Epidermal melanocyte (primary cell): ENCODE data around the gene ATP10B.
"Not testable (repeated sequence)": the region's sequence is repeated elsewhere in the genome, so short reads cannot be mapped to it uniquely, and the experiment has no call there.

ENCODE experiments used
- DNase-seq: peaks from one replicate; pipeline ENCODE4 v3.0.0; 2011; ENCODE audit warnings: low spot score; ENCODE audit not compliant: insufficient read length

The ATP10B gene

DNA sequence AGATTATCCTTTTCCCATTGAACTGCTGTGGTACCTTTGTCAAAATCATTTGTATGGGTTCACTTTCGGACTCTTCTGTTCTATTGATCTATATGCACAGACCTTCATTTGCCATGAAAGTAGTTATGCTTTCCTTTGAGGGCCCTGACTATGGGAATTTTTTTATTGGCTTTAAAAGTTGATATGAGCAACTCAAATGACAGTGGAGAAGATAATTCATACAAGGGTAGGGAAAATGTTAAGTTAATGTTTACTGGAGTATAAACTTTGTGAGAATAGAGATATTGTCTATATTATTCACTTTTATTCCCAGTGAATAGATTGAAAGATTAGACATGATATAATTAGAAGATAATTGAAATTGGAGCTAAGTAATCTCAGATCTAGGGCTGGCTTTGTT lies 94.8 kb downstream of the ATP10B start:
- no peak for DNase-seq

DNA sequence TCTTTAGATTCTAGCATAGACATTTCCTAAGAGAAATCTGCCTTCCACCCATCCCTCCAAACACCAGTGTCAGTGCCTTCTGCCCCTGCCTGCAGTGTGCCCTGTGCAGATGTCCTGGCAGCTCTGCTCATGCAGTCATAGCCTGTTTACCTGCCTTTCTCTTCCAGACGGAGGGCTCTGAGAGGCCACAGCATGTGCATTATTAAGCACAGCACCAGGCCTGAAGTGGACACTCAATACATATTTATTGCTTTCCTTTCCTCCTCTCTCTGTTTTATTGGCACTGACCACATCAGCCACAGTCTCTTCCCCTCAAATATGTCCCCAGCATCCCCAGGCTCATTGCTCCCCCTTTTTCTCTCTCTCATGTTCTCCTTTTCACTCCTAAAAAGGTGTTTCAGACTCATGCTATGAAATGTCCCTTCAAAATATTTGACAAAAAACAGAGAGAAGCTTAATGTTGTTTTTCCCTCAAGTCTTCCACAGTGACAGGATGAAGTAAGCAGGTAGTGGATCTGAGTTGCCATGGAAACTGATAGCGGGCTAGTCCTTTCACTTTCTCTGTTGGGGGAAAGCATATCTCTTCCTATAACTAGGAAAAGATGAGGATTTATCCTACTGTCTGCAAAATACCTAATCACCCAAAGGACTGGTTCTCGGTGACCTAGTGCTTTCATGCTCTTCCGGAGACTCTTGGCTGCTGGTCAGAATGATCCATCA lies 100.9 kb downstream of the ATP10B start:
- no peak for DNase-seq

DNA sequence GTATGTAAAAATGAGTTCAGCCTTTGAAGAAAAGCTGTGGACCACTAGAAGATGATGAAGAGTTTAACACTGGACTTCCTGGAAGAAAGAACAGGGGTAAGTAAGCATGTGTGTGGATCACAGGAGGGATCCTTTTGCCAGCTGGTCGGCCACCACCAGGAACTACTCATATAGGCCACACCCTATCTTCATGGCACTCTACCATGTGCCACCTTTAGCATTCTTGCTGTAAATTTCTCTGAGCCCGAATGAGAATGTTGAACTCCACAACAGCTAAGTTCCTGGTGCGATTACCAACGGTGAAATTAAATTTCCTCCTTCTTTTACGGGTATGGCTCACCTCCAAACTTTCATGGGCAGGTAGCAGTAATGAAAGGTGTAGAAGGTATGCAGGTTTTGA lies 102.3 kb downstream of the ATP10B start:
- DNase-seq = no peak

DNA sequence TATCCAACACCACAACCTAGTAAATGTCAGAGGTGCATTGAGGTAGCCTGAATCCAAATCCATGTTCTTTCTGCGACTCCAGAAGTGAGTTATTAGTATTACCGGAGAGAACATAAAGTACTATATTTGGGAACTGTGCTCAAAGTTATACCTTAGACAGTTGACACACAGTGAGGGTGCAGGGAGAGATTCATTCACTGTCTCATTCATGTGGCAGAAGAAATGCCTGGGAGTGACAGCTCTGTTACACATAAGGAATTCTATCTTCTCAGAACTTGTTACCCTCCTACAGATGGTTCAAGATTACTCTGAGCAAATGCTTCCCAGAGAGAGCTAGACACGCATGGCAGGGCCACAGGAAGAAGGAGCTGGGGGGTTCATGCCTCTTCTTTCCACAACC lies 103.0 kb downstream of the ATP10B start:
- DNase-seq = no peak

DNA sequence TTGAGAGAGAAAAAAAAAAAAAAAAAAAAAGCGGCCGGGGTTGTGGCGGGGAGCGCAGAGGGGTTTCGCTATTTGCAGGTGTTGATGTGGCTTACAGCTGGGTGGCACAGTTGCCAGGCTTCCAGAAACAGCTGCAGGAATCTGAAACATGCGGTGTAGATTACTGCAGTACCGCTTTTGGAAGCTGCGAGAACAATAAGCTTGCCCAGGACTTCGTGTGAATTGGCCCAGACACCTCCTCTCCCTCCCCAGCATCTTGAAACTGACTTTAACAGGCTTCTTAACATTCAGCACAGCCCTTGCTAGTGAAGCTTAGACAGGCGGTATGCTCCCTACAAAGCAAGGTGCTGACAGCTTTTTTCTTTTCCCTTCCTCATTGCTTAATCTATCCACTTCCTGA lies 104.0 kb downstream of the ATP10B start:
- DNase-seq = no peak

DNA sequence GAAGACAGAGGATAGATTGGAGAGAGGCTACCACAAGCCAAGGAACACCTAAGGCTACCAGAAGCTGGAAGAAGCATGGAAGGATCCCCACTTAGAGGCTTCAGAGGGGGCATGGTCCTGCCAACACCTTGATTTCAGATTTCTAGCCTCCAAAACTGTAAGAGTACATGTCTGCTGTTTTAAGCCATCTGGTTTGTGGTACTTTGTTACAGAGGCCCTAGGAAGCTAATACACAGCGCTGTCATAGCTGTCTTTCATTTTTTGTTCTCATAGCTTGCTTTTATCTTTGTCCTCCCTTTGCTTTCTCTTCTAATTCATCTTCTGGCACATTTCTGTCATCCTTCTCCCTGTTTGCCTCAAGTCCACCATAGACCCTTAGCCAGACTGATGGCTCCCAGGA lies 104.5 kb downstream of the ATP10B start:
- DNase-seq = no peak

DNA sequence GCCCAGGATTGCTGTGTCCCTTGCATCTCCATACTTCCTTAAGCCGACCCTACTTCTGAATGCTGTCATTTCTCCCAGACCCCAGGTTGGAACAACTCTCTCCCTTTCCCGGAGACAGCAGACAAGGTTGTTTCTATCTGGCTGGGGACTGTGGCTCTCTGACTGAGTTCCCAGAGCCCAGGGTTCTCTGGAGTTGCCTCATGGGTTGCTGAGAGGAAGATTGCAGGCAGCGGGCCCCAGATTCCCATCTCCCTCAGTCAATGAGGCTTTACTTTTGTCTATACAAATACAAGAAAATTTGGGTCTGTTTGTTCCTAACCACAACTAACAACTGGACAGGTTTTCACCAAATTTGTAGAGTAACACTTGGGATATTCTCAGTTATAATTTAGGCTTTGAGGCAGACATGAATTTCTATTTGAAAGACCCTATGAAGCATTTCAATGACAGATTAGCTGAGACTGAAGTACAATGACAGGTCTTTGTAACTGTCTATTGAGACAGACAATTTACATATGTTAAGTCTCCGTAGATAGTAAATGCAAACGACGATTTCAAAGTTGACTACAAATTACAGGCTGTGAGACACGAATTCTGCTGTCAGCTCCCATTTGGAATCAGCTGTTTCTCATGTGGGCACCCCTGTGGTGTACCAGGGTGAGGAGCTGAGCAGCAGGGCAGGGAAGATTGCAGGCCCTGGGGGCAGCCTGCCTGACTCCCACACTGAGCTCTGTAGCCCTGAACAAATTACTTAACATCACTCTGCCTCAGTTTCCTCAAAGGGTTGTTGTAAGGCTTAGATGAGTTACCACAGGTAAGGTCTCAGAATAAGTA lies 107.5 kb downstream of the ATP10B start:
- DNase-seq = no peak

DNA sequence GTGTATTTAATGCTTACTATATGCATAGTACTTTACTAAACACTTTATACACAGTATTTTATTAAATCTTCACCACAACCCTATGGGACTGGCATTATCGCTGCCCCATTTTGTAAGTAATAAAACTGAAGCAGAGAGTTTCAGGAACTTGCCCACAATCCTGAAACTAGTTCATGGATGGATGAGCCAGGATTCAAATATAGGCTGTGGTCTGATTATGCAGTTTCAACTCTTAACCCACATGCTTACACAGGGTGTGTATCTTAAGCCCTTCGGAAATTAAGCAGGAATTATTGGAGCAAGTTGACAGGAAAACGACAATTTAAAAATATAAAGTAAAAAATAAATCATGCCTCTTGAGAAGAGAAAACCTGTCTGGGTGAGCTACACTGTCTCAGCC lies 109.0 kb downstream of the ATP10B start:
- DNase-seq = no peak

DNA sequence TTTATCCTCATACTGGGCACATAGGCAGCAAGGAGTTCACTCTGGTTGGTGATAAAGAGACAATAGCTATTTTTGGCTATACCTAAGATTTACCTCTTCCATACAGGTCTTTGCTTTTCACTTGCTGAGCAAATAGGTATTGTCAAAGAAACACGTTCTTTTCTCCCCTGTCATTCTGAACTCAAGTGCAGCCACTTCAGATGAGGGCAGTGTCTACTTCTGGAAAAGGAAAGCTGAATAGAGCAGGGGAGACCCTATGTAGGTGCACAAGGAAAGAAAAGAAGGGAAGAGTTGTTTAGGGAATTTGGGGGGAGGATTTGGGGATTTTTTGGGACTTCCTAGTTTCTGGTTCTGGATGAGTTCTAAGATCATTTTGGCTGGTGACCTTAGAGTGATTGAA lies 109.6 kb downstream of the ATP10B start:
- DNase-seq = no peak

DNA sequence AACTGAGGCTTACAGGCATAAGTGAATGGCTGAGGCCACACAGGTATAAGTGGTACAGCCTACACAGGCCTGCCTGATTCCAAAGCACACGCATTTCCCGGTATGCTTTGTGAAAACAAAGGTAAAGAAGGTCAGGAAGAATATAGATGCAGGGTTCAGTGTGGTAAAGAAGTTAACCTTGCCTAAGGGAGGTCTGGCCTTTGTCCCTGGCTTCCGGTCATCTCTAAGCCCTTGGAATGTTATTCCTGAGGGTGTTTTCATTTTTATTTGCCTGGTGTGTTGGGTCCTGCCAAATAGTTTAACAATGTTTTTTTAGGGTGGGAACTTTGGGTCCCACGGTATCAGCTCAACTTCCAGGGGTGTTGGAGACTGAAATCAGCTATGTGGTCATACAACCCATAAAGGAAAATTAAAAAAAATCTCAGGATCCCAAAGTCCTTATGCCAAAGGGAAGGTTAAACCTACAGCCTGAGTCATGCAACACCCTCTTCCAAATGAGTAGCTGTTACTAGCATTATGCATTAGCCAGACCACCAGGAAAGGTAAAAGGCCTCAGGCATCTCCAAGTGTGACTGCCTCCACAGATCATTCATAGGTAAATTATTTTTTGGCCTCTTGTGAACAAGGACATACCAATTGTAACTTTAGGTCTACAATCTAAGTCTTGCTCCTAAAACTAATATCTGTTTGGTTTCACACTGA lies 124.6 kb downstream of the ATP10B start:
- no peak for DNase-seq

DNA sequence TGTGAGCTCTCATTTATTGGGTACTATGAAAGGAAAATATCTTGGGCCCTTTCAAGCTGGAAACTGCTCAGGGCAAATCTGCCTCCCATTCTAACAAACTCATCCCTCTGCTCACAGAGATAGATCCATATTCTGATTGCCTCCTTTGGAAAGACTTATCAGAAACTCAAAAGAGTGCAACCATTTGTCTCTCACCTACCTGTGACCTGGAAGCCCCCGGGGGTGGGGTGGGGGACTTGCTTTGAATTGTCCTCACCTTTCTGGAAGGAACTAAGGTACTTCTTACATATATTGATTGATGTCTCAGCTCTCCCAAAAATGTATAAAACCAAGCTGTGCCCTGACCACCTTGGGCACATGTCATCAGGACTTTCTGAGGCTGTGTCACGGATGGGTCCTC lies 125.3 kb downstream of the ATP10B start:
- no peak for DNase-seq

DNA sequence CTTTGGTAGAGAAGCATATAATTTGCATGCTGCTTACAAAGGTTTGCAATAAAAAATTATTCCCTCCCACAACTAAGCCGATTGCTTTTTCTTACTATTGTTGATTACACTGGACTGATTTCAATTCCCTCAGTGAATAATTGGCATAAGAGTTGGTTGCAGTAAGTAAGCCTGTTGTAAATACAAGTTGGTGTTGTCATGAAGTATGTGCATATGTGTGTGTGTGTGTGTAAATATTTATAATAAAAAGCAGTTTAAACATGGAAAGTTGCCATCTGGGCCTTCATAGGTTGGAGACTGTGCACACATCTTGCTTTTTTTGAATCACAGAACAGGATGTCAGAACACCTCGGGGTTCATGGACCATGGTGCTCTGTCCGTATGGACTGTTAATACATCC lies 131.2 kb downstream of the ATP10B start:
- DNase-seq = no peak

DNA sequence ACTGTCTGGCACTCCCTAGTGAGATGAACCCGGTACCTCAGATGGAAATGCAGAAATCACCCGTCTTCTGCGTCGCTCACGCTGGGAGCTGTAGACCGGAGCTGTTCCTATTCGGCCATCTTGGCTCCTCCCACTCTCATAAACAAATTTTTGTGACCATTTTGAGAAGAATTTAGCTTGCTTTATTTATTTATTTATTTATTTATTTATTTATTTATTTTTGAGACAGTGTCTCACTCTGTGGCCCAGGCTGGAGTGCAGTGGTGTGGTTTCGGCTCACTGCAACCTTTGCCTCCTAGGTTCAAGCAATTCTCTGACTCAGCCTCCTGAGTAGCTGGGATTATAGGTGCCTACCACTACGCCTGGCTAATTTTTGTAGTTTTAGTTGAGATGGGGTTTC lies 136.5 kb downstream of the ATP10B start:
- not testable (repeated sequence) for DNase-seq

DNA sequence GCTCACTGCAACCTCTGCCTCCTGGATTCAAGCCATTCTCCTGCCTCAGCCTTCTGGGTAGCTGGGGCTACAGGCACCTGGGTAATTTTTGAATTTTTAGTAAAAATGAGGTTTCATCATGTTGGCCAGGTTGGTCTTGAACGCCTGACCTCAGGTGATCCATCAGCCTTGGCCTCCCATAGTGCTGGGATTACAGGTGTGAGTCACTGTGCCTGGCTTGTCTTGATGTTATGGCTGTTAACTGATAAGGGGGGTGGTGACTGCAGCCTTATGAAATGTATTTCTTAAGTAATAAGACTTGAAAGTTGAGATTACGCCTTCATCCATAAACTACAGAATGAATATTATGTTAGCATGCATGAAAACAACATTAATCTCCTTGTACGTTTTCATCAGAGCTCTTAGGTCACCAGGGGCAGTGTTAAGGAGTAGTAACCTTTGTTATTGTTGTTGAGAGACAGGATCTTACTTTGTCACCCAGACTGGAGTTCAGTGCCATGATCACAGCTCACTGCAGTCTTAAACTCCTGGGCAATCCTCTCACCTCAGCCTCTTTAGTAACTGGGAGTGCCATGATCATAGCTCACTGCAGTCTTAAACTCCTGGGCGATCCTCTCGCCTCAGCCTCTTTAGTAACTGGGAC lies 148.3 kb downstream of the ATP10B start:
- DNase-seq = no peak

DNA sequence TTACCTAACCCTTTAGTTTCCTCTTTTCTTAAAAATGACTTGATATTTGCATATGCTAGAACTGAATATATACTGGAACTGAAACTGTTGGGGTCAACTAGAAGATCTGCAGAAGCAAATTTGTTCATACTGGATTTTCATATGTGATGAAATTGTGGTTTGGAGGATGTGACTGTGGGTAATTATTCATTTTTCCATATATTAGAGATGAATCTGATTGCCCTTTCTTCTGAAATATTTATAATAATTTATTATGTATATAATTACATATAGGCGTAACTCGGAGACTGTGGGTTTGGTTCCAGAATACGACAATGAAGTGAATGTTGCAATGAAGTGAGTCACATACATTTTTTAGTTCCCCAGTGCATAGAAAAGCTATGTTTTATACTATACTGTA lies 149.1 kb downstream of the ATP10B start:
- no peak for DNase-seq

DNA sequence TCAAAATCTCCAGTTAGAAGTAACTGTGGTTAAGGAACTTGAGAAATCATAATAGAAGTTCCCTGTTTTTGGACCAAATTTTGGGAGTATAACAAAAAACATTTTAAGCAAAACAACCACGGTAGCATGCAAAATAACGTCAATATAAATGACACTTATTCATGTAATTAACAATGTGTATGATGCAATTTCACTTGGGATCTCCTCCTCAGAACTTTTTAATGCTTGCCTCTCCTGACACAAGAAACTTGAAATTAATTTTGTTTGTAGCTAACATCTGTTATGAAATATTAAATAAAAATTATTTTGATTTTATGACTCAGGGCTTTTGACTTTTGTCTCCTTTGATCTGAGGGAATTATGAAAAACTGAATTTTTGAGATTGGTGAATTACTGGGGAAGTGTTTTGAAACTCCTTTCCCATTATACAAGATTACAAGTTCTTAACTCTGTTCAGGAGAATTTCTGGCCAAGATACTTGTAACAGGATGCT lies 149.7 kb downstream of the ATP10B start:
- DNase-seq = no peak

DNA sequence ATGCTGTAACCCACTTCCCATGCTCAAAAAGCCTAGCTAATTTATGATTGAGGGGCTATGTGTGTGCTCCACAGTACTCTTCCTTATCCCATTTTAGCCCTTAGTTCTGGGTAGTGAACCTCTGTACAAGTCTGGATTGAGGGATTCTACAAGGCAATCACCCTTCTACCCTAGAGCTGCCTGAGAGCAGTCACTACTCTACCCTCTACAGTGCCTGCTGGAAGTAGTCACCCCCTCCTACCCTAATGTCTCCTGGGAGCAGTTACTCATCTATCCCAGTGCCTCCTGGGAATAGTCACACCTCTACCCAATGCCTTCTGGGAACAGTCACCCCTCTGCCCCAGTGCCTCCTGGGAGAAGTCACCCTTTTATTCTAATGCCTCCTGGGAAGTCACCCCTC lies 150.6 kb downstream of the ATP10B start:
- no peak for DNase-seq

DNA sequence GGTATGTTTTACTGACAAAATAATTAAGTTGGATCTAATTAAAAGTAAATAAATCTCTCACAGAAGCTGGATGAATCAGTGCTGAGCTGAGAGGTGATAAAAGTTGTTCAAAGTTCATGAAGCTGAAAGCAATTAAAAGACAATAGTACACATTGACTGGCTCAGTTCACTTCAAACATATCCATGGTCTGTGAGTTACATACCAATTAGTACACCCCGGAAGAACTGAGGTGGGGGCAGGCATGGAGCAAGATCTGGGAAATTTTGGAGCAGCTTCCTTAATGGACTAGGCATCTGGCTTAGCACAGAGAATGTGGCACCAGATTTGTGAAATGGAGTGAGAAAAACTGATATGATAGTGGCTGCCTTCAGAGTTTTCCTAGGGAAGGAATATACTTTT lies 152.7 kb downstream of the ATP10B start:
- no peak for DNase-seq

DNA sequence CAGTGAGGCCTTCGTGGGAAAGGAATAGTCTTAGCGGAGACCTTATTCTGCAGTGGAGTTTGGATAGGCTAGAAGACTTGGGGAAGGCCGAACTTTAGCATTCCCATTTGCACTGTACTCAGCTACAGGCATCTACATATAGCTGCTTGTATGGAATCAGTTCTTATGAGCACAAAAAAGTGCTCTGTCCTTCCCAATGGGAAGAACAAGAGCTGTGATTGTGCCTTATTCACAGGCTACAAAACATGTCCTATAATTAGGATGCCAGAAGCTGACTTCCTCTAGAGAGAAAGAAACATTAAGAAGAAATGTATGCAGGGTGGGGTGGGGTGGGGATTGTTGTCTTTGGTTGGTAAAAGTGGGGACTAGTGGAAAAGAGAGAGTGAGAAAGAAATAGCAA lies 154.7 kb downstream of the ATP10B start:
- DNase-seq = no peak

DNA sequence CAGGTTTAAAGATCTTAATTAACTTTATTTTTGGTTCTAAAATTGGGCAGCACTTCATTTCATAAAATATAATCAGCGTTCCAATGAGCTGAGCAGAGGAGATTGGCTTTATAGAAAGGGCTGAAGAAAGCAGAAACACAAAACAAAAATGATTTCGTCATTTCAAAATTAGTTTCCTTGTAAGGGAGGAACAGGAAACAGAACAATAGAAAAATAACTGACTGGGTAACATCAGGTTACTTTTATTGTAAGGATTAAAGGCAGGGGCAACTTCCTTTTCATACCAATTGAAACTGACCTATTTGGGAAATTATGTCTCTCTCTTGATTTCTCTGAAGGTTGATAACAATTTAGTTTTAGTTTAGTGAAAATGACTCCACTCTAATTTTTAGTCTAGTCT lies 157.1 kb downstream of the ATP10B start:
- no peak for DNase-seq

DNA sequence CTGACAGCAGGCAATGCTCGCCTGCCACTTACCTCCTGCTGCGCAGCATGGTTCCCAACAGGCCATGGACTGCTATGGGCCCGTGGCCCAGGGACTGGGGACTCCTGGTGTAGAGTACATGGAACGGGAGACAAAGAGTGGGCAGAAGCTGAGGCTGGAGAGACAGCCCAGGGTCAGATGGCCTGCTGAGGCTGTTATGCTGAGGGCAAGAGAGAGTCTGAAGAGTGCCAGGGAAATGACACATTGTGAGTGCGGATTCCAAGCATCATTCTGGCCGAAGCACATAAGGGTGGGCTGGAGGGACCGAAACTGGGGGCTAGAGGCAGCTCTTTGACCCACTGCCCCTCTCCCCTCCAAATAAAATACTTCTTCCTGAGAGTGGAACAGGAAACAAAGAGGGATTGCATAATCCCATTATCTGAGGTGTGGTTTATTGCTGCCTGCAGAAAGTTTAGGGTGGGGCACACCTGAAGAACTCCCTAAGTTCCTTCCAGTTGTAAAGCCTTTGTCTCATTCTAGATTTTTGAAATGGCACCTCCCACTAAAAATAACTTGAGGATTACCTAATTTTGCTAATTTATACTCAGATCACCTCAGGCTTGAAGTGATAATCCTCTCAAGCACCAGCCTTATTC lies 158.1 kb downstream of the ATP10B start:
- DNase-seq = no peak
